Activated CD8-positive, alpha-beta memory T cell treated with anti-CD3 and anti-CD28 coated beads for 24 hours (primary cell): Measurements from ENCODE around the gene BCKDHA.
"Not testable (repeated sequence)": the region's sequence is repeated elsewhere in the genome, so short reads cannot be mapped to it uniquely, and the experiment has no call there.

ENCODE experiments used
- DNase-seq: peaks from one replicate; pipeline ENCODE4 v3.0.0-alpha.2; 2020

Gene BCKDHA

GRCh38 chr19:41426952-41427646, 29.5 kb downstream of the BCKDHA start, which contains the start of gene B3GNT8:
B3GNT8 (minus strand) TSS chr19:41427374; CDS start chr19:41426778, 596 bp downstream.
- DNase-seq: no peak

GRCh38 chr19:41427647-41428480, 30.2 kb downstream of the BCKDHA start:
- peak; percentile 73 for DNase-seq

DNA sequence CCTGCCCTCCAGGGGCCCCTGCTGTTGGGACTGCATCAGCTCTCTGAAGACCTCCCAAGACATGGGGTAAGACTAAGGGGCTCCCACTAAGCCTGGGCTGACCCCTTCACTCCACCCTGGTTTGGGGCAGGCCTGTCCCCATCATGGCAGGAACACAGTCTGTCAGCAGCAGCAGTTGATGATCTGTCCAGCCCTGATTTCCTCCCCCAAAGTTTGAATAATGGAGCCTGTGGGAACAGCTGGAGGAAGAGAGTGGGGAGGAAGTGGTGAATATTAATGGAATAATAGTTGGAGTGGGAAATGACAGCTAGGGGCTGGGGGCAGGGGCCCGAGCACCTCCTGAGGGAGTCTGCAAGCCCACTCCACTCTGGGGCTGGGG, 30.9 kb downstream of the BCKDHA start:
- no peak for DNase-seq

- DNase-seq: no peak
Observed at GRCh38 chr19:41430922-41431321, 33.3 kb downstream of the BCKDHA start.

- no peak for DNase-seq
Observed at GRCh38 chr19:41431426-41432386, 34.1 kb downstream of the BCKDHA start.

DNA sequence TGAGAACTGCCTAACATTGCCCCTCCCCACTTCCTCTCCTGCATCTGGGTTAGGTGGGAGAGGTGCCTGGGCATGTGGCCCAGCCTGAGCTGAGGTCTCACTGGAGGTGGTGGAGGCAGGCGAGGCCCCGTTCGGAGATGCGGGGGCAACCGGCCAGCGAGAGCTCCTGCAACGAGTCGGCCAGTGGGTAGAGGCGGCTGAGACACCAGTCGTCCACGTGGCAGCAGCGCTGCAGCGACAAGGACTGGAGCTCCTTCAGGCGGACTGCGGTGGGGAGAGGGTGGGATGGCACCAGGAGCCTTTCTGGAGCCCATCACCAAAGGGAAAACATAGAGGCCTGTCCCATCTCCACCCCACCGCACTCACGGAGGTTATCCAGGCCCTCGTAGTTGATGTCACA, 35.6 kb downstream of the BCKDHA start:
- DNase-seq: no peak

DNA sequence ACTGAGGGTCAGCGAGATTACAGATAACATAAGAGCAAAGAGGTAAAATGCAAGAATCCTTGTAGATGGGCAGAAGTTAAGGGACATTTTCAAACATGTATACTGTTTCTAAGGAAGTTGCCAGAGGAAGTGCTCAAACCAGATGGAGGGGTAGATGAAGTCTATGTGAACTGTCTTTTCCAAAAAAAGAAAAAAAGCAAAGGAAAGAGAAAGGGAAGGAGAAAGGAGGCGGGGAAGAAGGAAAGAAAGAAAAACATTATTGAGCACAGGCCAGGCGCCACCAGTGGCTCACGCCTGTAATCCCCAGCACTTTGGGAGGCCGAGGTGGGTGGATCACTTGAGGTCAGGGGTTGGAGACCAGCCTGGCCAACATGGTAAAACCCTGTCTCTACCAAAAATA, 36.8 kb downstream of the BCKDHA start:
- DNase-seq: no peak

DNA sequence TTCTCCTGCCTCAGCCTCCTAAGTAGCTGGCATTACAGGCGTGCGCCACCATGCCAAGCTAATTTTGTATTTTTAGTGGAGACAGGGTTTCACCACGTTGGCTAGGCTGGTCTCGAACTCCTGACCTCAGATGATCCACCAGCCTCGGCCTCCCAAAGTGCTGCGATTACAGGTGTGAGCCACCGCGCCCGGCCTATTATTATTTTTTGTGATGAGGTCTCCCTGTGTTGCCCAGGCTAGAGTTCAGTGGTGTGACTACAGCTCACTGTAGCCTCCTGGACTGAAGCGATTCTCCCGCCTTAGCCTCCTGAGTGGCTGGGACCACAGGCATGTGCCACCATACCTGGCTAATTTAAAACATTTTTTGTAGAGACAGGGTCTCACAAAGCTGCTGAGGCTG, 37.8 kb downstream of the BCKDHA start:
- not testable (repeated sequence) for DNase-seq

DNA sequence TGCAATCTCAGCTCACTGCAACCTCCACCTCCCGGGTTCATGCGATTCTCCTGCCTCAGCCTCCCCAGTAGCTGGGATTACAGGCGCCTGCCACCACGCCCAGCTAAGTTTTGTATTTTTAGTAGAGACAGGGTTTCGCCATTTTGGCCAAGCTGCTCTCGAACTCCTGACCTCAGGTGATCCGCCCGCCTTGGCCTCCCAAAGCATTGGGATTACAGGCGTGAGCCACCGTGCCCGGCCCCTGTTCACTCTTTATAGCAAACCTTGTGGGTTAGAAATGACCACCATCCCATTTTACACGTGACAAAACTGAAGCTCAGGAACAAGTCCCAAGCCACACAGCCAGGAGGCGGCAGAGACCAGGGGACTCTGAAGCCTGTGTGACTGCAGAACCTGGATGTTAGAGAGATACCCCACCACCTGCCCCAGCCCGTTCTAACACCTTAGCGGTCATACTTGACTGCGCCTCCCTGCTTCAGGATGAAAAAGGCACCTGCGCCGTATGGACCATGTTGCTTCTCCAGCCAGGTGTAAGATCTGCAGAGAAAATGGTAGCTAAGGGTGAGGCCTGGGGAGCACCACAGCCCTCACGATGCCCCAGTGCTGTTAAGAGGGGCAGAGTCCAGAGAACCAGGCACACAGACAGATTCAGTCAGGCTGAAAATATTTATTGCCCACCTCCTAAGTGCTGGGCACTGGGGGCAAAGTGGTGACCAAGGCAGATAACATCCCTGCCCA, 38.5 kb downstream of the BCKDHA start:
- DNase-seq: no peak

DNA sequence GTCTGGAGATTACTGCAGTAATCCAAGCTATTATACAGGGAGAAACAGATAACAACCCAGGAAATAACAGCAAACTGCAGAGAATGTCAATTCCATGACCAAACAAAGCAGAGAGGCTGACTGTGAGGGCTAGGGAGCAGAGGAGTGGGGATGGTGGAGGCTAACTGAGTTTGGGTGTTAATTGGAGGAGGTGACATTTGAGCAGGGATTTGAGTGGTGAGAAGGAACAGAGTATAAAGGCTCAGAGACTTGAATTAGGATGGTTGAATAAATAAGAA, 39.0 kb downstream of the BCKDHA start:
- DNase-seq: no peak

DNA sequence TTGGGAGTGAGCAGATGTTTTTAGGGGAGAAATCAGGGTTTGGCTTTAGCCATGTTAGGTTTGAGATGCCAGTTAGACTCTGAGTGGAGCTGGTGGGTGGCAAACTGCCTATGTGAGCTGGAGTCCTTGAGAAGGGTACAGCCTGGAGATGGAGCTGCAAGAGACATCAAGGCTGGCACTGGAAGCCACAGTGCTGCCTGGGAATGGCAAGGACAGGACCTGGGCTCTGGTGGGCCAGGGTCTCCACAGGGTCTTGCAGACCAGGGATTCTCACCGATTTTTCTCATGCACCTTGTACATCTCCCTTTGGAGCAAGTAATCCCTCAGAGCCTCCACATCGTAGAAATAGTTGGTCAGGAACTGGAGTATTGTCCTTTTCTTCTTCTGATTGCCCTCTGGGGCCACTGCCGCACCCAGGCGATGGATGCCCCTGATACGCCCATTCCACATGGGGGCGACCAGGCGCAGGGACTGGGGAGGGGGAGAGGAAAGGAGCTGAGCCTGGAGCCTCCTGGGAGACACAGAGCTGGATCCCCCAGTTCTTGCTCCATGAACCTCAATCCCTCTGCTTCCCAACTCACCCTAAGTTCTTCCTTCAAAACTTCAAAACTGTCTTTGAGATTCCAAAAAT, 40.4 kb downstream of the BCKDHA start:
- no peak for DNase-seq

GRCh38 chr19:41439441-41440222, 42.0 kb downstream of the BCKDHA start, which contains the start of gene DMAC2:
DMAC2 (minus strand) TSS chr19:41439912; CDS start chr19:41439899, 13 bp downstream.
- DNase-seq: peak; percentile 96

DNA sequence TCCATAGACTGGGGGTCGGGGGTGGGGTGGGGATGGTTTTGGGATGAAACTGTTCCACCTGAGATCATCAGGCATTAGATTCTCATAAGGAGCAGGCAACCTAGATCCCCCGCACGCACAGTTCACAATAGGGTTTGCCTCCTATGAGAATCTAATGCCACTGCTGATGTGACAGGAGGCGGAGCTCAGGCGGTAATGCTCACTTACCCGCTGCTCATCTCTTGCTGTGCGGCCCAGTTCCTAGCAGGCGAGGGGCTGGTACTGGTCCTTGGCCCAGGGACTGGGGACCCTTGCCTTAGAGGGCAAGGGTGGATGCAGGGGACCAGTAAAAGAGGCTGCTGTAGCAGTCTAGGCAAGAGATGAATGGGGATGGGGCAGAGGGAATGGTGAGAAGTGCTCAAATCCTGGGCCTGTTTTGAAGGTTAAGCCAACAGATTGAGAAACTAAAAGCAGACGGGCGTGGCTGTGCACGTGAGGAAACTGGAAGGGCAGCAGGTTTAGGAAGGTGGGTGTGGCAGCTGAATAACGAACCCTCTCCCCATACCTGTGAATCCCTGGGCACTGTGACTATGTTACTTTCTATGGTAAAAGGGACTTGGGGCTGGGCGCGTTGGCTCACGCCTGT, 43.8 kb downstream of the BCKDHA start:
- DNase-seq: no peak

- DNase-seq: peak; percentile 43
Observed at GRCh38 chr19:41442473-41443355, 45.1 kb downstream of the BCKDHA start, which contains the start of gene ERICH4. ERICH4 (plus strand) TSS chr19:41443156; CDS start chr19:41443170, 14 bp downstream.

GRCh38 chr19:41443813-41444455, 46.3 kb downstream of the BCKDHA start:
- DNase-seq: no peak

DNA sequence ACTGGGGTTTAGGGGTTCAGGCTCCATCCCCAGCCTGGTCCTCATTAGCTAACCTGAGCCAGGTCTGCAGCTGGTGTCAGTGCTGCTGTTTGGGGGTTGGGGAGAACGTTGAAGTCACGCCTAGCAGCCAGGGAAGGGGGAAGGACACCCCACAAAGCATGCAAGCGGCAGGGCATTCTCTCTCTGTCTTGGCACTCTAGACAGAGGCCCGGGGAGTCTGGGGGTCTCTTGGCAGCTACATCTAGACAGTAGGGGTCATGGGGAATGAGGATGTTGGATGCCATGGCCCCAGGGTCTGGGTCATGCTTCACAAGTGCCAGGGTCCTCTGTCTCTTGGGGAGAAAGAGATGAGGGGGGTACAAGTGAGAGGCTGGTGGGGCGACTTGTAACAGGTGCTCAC, 48.0 kb downstream of the BCKDHA start:
- peak; percentile 47 for DNase-seq

DNA sequence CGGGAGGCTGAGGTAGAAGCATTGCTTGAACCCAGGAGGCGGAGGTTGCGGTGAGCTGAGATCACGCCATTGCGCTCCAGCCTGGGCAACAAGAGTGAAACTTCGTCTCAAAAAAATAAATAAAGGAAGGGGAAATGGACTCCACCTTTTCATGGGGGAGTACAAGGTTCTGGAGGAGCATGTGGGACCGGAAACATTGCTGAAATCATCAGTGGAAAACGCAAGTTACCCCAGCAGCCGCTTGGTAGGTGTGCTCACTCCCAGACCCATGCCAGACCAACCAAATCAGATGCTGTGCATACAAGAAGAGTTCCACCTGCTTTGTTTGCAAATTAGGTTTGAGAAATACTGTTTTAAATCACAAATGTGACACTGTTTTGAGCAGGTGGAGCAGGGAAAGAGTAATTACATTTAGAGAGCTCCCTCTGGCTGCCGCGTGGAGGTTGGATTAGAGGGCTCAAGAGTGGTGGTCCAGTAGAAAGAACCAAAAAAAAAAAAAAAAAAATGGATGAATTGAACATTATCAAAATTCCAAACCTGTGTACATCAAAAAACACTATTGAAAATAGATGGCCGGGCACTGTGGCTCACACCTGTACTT, 50.2 kb downstream of the BCKDHA start:
- DNase-seq: peak; percentile 41

DNA sequence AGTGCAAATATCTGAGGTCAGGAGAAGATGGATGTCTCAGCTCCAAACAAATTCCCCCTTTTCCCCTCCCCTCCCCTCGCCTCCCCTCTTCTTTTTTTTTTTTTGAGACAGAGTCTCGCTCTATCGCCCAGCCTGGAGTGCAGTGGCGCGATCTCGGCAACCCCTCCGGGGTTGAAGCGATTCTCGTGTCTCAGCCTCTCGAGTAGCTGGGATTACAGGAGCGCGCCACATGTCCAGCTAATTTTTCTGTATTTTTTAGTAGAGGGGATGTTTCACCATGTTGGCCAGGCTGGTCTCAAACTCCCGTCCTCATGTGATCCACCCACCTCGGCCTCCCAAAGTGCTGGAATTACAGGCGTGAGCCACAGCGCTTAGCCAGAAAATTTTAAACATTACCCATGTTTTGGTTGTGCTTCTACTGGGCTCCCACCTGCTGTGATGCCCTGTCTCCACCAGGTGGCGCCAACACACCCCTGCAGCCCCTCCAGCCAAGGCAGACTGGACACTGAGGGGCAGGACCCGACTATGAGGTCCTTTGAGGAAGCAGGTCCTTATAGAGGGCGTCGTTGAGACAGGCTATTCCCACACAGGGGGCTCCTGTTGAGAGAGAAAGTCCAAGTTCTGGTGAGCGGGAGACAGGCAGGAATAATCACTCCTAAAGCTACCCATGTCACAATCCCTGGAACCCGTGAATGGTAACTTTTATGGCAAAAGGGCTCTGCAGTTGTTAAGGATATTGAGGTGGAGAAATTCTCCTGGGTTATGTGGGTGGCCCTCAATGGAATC, 51.7 kb downstream of the BCKDHA start:
- peak; percentile 93 for DNase-seq
